ENCODE data around the gene NTRK1.

Gene NTRK1

GRCh38 chr1:156896490-156897033 lies 35.9 kb downstream of the NTRK1 start:
- H3K36me3 ChIP-seq (replicated peaks) = no peaks in the 10 kb centered on the region
- in situ Hi-C loops (cut with HindIII; ENCODE audit: low pct_ligation_motif_present, low sequenced_read_pairs) = no loop called here
- peak overlapping the region; percentile 90 for H3K27ac ChIP-seq
- TF ChIP-seq, protein P1, sequence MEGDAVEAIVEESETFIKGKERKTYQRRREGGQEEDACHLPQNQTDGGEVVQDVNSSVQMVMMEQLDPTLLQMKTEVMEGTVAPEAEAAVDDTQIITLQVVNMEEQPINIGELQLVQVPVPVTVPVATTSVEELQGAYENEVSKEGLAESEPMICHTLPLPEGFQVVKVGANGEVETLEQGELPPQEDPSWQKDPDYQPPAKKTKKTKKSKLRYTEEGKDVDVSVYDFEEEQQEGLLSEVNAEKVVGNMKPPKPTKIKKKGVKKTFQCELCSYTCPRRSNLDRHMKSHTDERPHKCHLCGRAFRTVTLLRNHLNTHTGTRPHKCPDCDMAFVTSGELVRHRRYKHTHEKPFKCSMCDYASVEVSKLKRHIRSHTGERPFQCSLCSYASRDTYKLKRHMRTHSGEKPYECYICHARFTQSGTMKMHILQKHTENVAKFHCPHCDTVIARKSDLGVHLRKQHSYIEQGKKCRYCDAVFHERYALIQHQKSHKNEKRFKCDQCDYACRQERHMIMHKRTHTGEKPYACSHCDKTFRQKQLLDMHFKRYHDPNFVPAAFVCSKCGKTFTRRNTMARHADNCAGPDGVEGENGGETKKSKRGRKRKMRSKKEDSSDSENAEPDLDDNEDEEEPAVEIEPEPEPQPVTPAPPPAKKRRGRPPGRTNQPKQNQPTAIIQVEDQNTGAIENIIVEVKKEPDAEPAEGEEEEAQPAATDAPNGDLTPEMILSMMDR (IDR thresholded peaks at IDR 0.05; ENCODE audit: low read depth, low read length, missing control alignments) = no peak
- H3K27me3 ChIP-seq (replicated peaks) = no peaks in the 10 kb centered on the region
- peak; percentile 81 for DNase-seq
- no peak overlapping the region for H3K4me3 ChIP-seq (ENCODE audit: low read depth, low read length)

DNA sequence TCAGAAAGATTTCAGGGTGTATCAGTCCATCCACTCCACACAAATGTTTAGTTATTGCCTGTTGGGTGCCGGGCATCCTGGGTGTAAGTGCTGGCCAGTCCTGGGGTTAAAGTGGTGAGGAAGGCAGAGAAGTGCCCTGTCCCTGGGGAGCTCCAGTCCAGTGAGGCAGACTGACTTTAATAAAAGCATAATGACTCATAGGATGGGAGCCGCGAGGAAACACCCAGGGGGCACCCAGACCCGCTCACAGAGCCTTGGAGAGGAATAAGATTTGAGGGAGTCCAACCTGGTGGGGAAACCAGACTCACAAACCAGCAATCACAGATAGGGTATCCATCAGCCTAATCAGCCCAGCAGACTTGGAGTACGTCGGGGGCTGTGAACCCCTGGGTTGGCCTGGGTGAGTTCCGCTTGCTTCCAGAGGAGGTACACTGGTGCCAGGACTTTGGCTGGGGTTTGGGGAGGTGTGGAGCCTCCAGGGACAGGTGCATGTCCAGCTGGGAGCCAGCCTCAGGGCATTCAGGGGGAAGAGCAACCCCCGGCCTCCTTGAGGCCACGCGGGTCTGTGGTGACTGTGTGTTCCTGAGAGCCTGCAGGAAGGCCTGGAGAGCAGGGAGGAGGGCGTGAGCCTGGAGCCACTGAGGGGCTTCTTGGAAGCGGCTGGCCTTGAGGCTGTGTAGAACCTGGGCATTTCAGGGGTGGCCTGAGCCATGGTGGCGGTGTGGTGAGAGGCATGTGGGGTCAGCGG lies 36.6 kb downstream of the NTRK1 start:
- no peak overlapping the region for H3K4me3 ChIP-seq (ENCODE audit: low read depth, low read length)
- peak; percentile 75 for DNase-seq
- H3K36me3 ChIP-seq (replicated peaks) = no peaks in the 10 kb centered on the region
- in situ Hi-C loops (cut with HindIII; ENCODE audit: low pct_ligation_motif_present, low sequenced_read_pairs) = no loop called here
- peak overlapping the region; percentile 90 for H3K27ac ChIP-seq
- H3K27me3 ChIP-seq (replicated peaks) = no peaks in the 10 kb centered on the region
- TF ChIP-seq, protein P1 (IDR thresholded peaks at IDR 0.05; ENCODE audit: low read depth, low read length, missing control alignments) = no peak

DNA sequence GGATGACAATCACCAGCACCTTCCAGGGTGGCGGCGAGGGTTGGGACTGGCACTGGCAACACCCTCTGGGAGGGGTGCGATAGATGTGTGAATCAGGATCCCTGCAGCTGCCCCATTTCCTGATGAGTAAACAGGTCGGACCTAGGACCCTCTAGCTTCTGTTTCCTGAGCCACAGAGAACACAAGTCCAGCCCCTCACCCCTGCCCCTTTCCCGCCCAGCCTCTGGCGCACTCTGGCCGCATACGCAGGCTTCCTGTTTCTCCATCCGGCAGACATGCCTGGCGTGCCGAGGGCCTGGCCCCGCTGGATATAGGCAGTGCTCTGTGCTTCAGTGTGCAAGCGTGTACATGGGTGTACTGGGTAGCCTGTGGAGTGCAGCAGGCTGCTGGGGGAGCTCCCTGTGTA lies 37.5 kb downstream of the NTRK1 start:
- no peak overlapping the region for H3K4me3 ChIP-seq (ENCODE audit: low read depth, low read length)
- H3K27ac ChIP-seq = peak overlapping the region; percentile 90
- TF ChIP-seq, protein P1 (IDR thresholded peaks at IDR 0.05; ENCODE audit: low read depth, low read length, missing control alignments) = no peak
- DNase-seq = peak; percentile 51
- in situ Hi-C loops (cut with HindIII; ENCODE audit: low pct_ligation_motif_present, low sequenced_read_pairs) = no loop called here
- no peaks in the 10 kb centered on the region for H3K27me3 ChIP-seq (replicated peaks)
- no peaks in the 10 kb centered on the region for H3K36me3 ChIP-seq (replicated peaks)

GRCh38 chr1:156898971-156899664 lies 38.5 kb downstream of the NTRK1 start:
- no peaks in the 10 kb centered on the region for H3K27me3 ChIP-seq (replicated peaks)
- DNase-seq = no peak
- H3K27ac ChIP-seq = peak overlapping the region; percentile 90
- no peaks in the 10 kb centered on the region for H3K36me3 ChIP-seq (replicated peaks)
- TF ChIP-seq, protein P1 (IDR thresholded peaks at IDR 0.05; ENCODE audit: low read depth, low read length, missing control alignments) = no peak
- in situ Hi-C loops (cut with HindIII; ENCODE audit: low pct_ligation_motif_present, low sequenced_read_pairs) = no loop called here
- no peak overlapping the region for H3K4me3 ChIP-seq (ENCODE audit: low read depth, low read length)

- peak; percentile 49 for DNase-seq
- H3K36me3 ChIP-seq (replicated peaks) = no peaks in the 10 kb centered on the region
- no peak overlapping the region for H3K27ac ChIP-seq
- no peak overlapping the region for H3K4me3 ChIP-seq (ENCODE audit: low read depth, low read length)
- no peaks in the 10 kb centered on the region for H3K27me3 ChIP-seq (replicated peaks)
- TF ChIP-seq, protein P1 (IDR thresholded peaks at IDR 0.05; ENCODE audit: low read depth, low read length, missing control alignments) = no peak
- in situ Hi-C loops (cut with HindIII; ENCODE audit: low pct_ligation_motif_present, low sequenced_read_pairs) = no loop called here
Measured at GRCh38 chr1:156899956-156900718, 39.5 kb downstream of the NTRK1 start.
